H1 (cell line): ENCODE data around the gene CHD8. TPM values are rescaled to one million over a fixed set of nuclear protein-coding genes. Genes with fewer than 3 reads are reported as not detected.

Experiments
- CTCF ChIA-PET: fragments of 300-600 bp; sonication (Branson Sonifier 250); formaldehyde crosslinking; loops from one replicate; lab custom pipeline; 2021; ENCODE audit not compliant: partially characterized antibody; lab: Charles Lee
- POLR2A ChIA-PET: fragments of 300-600 bp; sonication (Branson Sonifier 250); formaldehyde crosslinking; loops from one replicate; lab custom pipeline; 2021; ENCODE audit warnings: inconsistent platforms; ENCODE audit not compliant: partially characterized antibody; lab: Charles Lee
- DNase-seq, 2 experiments: peaks; one replicate each; pipeline versions ENCODE4 v3.0.0 to v3.0.0-alpha.2; 2010 to 2022; ENCODE audit warnings: low spot score in 2 of 2, low read depth in 1 of 2, mixed read lengths in 1 of 2
- FAIRE-seq: peaks from 2 replicates; lab custom pipeline; 2011; peaks lifted over from hg19 to GRCh38; lab: Jason Lieb, UNC
- H2AFZ ChIP-seq: 2 replicates; pipeline ENCODE4 v1.8.1; 2012; ENCODE audit warnings: low read length, inconsistent platforms
- H2AK5ac ChIP-seq: 2 replicates; pipeline ENCODE4 v1.6.1; 2013; ENCODE audit warnings: low read depth, low read length
- H2BK120ac ChIP-seq: replicated peaks from 2 replicates; pipeline ENCODE3; 2013; ENCODE audit warnings: low read depth, low read length, inconsistent platforms
- H2BK12ac ChIP-seq: 2 replicates; pipeline ENCODE4 v1.6.1; 2013; ENCODE audit warnings: low read depth, low read length
- H2BK15ac ChIP-seq: 2 replicates; pipeline ENCODE4 v1.6.1; 2013; ENCODE audit warnings: low read length
- H2BK20ac ChIP-seq: 2 replicates; pipeline ENCODE4 v1.6.1; 2013; ENCODE audit warnings: low read length
- H2BK5ac ChIP-seq: 2 replicates; pipeline ENCODE4 v1.6.1; 2013; ENCODE audit warnings: low read depth, low read length
- H3K14ac ChIP-seq: 2 replicates; pipeline ENCODE4 v1.6.1; 2013; ENCODE audit warnings: inconsistent platforms; ENCODE audit not compliant: insufficient read length
- H3K18ac ChIP-seq: 2 replicates; pipeline ENCODE4 v1.6.1; 2013; ENCODE audit warnings: low read length; ENCODE audit errors: extremely low read depth
- H3K23ac ChIP-seq: 2 replicates; pipeline ENCODE4 v1.6.1; 2013; ENCODE audit warnings: inconsistent platforms; ENCODE audit not compliant: insufficient read length
- H3K23me2 ChIP-seq: 2 replicates; pipeline ENCODE4 v1.6.1; 2013; ENCODE audit warnings: low read depth, low read length
- H3K27ac ChIP-seq: 2 replicates; pipeline ENCODE4 v1.6.1; 2011; ENCODE audit warnings: low read depth, low read length, inconsistent platforms
- H3K27me3 ChIP-seq, 4 experiments: replicated peaks in 1 of 4; 1 replicate in 1 of 4; 2 replicates in 3 of 4; pipeline versions ENCODE4 v1.6.1 to v1.8.1; 2011 to 2013; ENCODE audit warnings: low read length in 3 of 4, mild to moderate bottlenecking in 3 of 4, inconsistent platforms in 2 of 4, mixed read lengths in 2 of 4, moderate library complexity in 1 of 4; ENCODE audit not compliant: control insufficient read depth in 3 of 4, insufficient read depth in 3 of 4; ENCODE audit errors: extremely low read depth in 1 of 4
- H3K36me3 ChIP-seq, 4 experiments: 2 replicates each; pipeline versions ENCODE4 v1.6.1 to v1.8.1; 2011 to 2013; ENCODE audit warnings: mild to moderate bottlenecking in 4 of 4, low read length in 3 of 4, moderate library complexity in 2 of 4, control low read depth in 1 of 4, inconsistent platforms in 1 of 4; ENCODE audit not compliant: insufficient read depth in 4 of 4, control insufficient read depth in 2 of 4
- H3K4ac ChIP-seq: replicated peaks from 2 replicates; pipeline ENCODE3; 2013; ENCODE audit warnings: low read length, low read depth, mixed read lengths, inconsistent platforms; ENCODE audit not compliant: insufficient read length
- H3K4me1 ChIP-seq, 4 experiments: replicated peaks in 1 of 4; 1 replicate in 1 of 4; 2 replicates in 3 of 4; pipeline versions ENCODE4 v1.6.1 to v1.8.1; 2011 to 2013; ENCODE audit warnings: low read length in 3 of 4, inconsistent platforms in 2 of 4, mixed read lengths in 1 of 4; ENCODE audit not compliant: insufficient read depth in 4 of 4, control insufficient read depth in 3 of 4
- H3K4me2 ChIP-seq, 2 experiments: 2 replicates each; pipeline versions ENCODE4 v1.6.1 to v1.8.1; 2011 to 2013; ENCODE audit warnings: low read depth in 2 of 2, low read length in 2 of 2, control low read depth in 1 of 2, inconsistent platforms in 1 of 2, mild to moderate bottlenecking in 1 of 2; ENCODE audit not compliant: insufficient read depth in 1 of 2
- H3K4me3 ChIP-seq, 4 experiments: fragments of 200-600, 300-600 bp in 1 of 4; sonication (generic), shearing (Covaris generic), sonication (Bioruptor Twin) in 1 of 4; 2 replicates each; pipeline versions ENCODE4 v1.5.1 to v1.8.1; 2011 to 2016; ENCODE audit warnings: low read length in 4 of 4, low read depth in 3 of 4, control low read depth in 2 of 4, inconsistent platforms in 2 of 4, mild to moderate bottlenecking in 2 of 4, mixed read lengths in 1 of 4, moderate library complexity in 1 of 4; ENCODE audit not compliant: insufficient read depth in 2 of 4; ENCODE audit errors: extremely low read depth in 1 of 4
- H3K56ac ChIP-seq: replicated peaks from 2 replicates; pipeline ENCODE3; 2013; ENCODE audit warnings: low read depth, mild to moderate bottlenecking, mixed read lengths, low read length, inconsistent platforms; ENCODE audit not compliant: insufficient read length
- H3K79me1 ChIP-seq: 2 replicates; pipeline ENCODE4 v1.6.1; 2013; ENCODE audit warnings: low read depth, low read length, control low read depth
- H3K79me2 ChIP-seq, 2 experiments: 2 replicates each; pipeline versions ENCODE4 v1.6.1 to v1.8.1; 2012 to 2013; ENCODE audit warnings: low read length in 2 of 2, mild to moderate bottlenecking in 2 of 2, inconsistent platforms in 1 of 2; ENCODE audit not compliant: insufficient read depth in 2 of 2, control insufficient read depth in 1 of 2
- H3K9ac ChIP-seq, 4 experiments: replicated peaks in 1 of 4; 1 replicate in 1 of 4; 2 replicates in 3 of 4; pipeline versions ENCODE4 v1.6.1 to v1.8.1; 2011 to 2013; ENCODE audit warnings: low read depth in 3 of 4, low read length in 3 of 4, control low read depth in 2 of 4, mild to moderate bottlenecking in 2 of 4, moderate library complexity in 2 of 4, inconsistent platforms in 1 of 4; ENCODE audit errors: extremely low read depth in 1 of 4
- H3K9me3 ChIP-seq, 2 experiments: 2 replicates each; pipeline versions ENCODE4 v1.6.1 to v1.8.1; 2012 to 2013; ENCODE audit warnings: mild to moderate bottlenecking in 2 of 2, moderate library complexity in 2 of 2, control low read depth in 1 of 2, inconsistent platforms in 1 of 2, low read depth in 1 of 2, low read length in 1 of 2, mixed read lengths in 1 of 2; ENCODE audit not compliant: insufficient read depth in 2 of 2
- H4K20me1 ChIP-seq, 2 experiments: replicated peaks in 1 of 2; 2 replicates each; pipeline versions ENCODE3 to v1.8.1; 2011 to 2013; ENCODE audit warnings: inconsistent platforms in 2 of 2, low read length in 2 of 2, mild to moderate bottlenecking in 1 of 2; ENCODE audit not compliant: insufficient read depth in 2 of 2, control insufficient read depth in 1 of 2
- H4K5ac ChIP-seq: 2 replicates; pipeline ENCODE4 v1.6.1; 2013; ENCODE audit warnings: low read length, low read depth, mixed read lengths, inconsistent platforms; ENCODE audit not compliant: insufficient read length
- H4K8ac ChIP-seq: 2 replicates; pipeline ENCODE4 v1.8.0; 2013; ENCODE audit warnings: mild to moderate bottlenecking, moderate library complexity, low read length, inconsistent platforms; ENCODE audit not compliant: insufficient read depth; ENCODE audit errors: extremely low read depth
- H4K91ac ChIP-seq: replicated peaks from 2 replicates; pipeline ENCODE3; 2013; ENCODE audit warnings: low read length, mixed read lengths, inconsistent platforms; ENCODE audit not compliant: insufficient read length
- EGR1 ChIP-seq: IDR thresholded peaks from 2 replicates; pipeline ENCODE4 v1.6.1; 2011; ENCODE audit warnings: low read depth, low read length, borderline replicate concordance
- GTF2F1 ChIP-seq: IDR thresholded peaks from 2 replicates; pipeline ENCODE4 v1.6.1; 2012; ENCODE audit warnings: low read depth, low read length, improper control_type of control experiment, borderline replicate concordance
- MAX ChIP-seq: IDR thresholded peaks from 2 replicates; pipeline ENCODE4 v1.6.1; 2012; ENCODE audit warnings: inconsistent platforms
- PHF8 ChIP-seq: fragments of 200-600 bp; sonication (generic); conservative IDR thresholded peaks from 2 replicates; pipeline ENCODE4 v1.7.1; 2012; ENCODE audit warnings: low read depth, mild to moderate bottlenecking, inconsistent platforms, low read length, moderate library complexity
- POLR2A ChIP-seq, 2 experiments: IDR thresholded peaks; 1 replicate in 1 of 2; 2 replicates in 1 of 2; pipeline ENCODE4 v1.6.1; 2011; ENCODE audit warnings: low read depth in 2 of 2, low read length in 2 of 2, mild to moderate bottlenecking in 2 of 2; ENCODE audit errors: control extremely low read depth in 1 of 2
- RBBP5 ChIP-seq: IDR thresholded peaks from 2 replicates; pipeline ENCODE4 v1.7.1; 2012; ENCODE audit warnings: low read depth, mild to moderate bottlenecking, inconsistent platforms, low read length, moderate library complexity, borderline replicate concordance
- RNF2 ChIP-seq: fragments of 200-900, 300-1000 bp; sonication (generic); IDR thresholded peaks from 2 replicates; pipeline ENCODE4 v1.7.1; 2016; ENCODE audit warnings: borderline replicate concordance, low read depth, mild to moderate bottlenecking, antibody characterized with exemption, low read length; ENCODE audit not compliant: poor library complexity, severe bottlenecking; ENCODE audit errors: missing control alignments
- SIN3A ChIP-seq, 2 experiments: IDR thresholded peaks in 1 of 2; conservative IDR thresholded peaks in 1 of 2; 2 replicates each; pipeline ENCODE4 v1.6.1; 2011 to 2012; ENCODE audit warnings: low read length in 2 of 2, improper control_type of control experiment in 1 of 2, low read depth in 1 of 2, mild to moderate bottlenecking in 1 of 2
- SP2 ChIP-seq: IDR thresholded peaks from 2 replicates; pipeline ENCODE4 v1.6.1; 2012; ENCODE audit warnings: mild to moderate bottlenecking, low read length, inconsistent platforms
- SUZ12 ChIP-seq: fragments of 200-600 bp; sonication (generic); IDR thresholded peaks from 2 replicates; pipeline ENCODE4 v1.6.1; 2012; ENCODE audit warnings: mild to moderate bottlenecking, inconsistent platforms, low read length, moderate library complexity, mixed read lengths
- TBP ChIP-seq: IDR thresholded peaks from 2 replicates; pipeline ENCODE4 v1.6.1; 2011; ENCODE audit warnings: low read depth, low read length, improper control_type of control experiment
- YY1 ChIP-seq: IDR thresholded peaks from 2 replicates; pipeline ENCODE4 v1.6.1; 2011; ENCODE audit warnings: low read depth, mild to moderate bottlenecking, low read length
- WGBS, 2 experiments: shearing (Covaris generic) in 1 of 2; methylation state at CpG; one replicate each; pipeline versions ENCODE4 v1.1.6 to v1.1.7; 2013 to 2015; ENCODE audit warnings: low lambda C conversion rate in 2 of 2, mixed read lengths in 2 of 2, inconsistent platforms in 1 of 2, low coverage in 1 of 2, missing lambda C conversion rate in 1 of 2; ENCODE audit not compliant: insufficient replicate concordance in 2 of 2, insufficient coverage in 1 of 2, insufficient read length in 1 of 2; ENCODE audit errors: extremely low coverage in 1 of 2, missing lambda C conversion rate in 1 of 2; 5-methylcytosine and 5-hydroxymethylcytosine counted together
- polyA plus RNA-seq, 7 experiments: library from polyadenylated mRNA; depleted of rRNA in 3 of 7; stranded (reverse) in 5 of 7; unstranded in 2 of 7; fragments of >200 nt in 5 of 7; fragments of 200-250 nt in 2 of 7; gene quantifications; 1 replicate in 5 of 7; 2 replicates in 1 of 7; 4 replicates in 1 of 7; pipeline versions ENCODE4 v1.2.1 to v1.2.3, GENCODE V29; 2011 to 2013; ENCODE audit warnings: missing spikeins in 2 of 7, mixed read lengths in 2 of 7
- total RNA-seq: library from RNA; stranded (reverse); fragmentation: NEBNext Ultra II Directional; extraction: Animal tissue kit (Norgen Biotek cat#: 25700); gene quantifications from 2 replicates; pipeline ENCODE4 v1.2.1, GENCODE V29; 2021

Gene CHD8
- total and polyA plus RNA-seq, 2 of the 8 experiments (the other 6 are each of a cell fraction or from before 2014, with no cell fraction given): 88.3 to 140 TPM

DNA sequence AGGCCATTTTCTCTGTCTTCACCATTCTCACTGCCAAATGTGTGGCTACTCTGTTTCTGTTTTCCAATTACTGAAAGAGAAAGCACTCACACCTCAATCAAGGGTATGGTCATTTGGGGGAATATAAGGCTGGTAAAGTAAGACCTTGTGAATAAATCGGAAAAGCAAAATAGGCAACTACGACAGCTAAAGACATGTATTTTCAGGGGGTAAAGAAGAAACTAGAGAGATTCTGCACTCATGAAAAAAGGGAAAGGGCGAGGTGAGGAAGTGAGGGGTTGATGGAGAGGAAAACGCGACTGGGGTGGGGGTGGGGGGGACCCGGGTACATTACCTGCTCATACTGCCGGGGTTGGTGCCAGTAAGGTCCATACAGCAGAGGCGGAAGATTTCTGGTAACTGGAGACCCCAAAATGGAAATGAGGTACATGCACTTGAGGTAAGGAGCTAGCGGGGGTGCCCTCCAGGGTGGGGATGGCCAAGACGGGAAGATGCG lies 19.3 kb downstream of the CHD8 start:
- H4K91ac ChIP-seq: no peak overlapping the region
- H3K79me2 ChIP-seq: peaks cover 21 to 84% of the 10 kb centered on the region in 2 experiments
- H4K20me1 ChIP-seq: peaks cover 3 to 4% of the 10 kb centered on the region in 2 experiments
- peak overlapping the region; percentile 48 to 76 (median 67) for H3K4me3 ChIP-seq
- H4K8ac ChIP-seq: peak overlapping the region; percentile 77; the same call in 1 of the 2 replicates
- H2AFZ ChIP-seq: no peak overlapping the region
- peak overlapping the region; percentile 39 to 85 (median 56) for H3K9ac ChIP-seq
- FAIRE-seq (no peak), DNase-seq (no peak)
- H2BK20ac ChIP-seq: no peak overlapping the region
- no peaks in the 10 kb centered on the region for H3K9me3 ChIP-seq
- H3K27ac ChIP-seq: peak overlapping the region; percentile 29; the same call in 1 of the 2 replicates
- ChIA-PET POLR2A (interaction anchor here (0.6 to 3.7 kb wide), 20 partner anchors 9 to 128 kb away, joined by 3 to 62 read pairs (median 6); partner anchors contain the start of genes CHD8, RAB2B, SALL2 and SUPT16H), CTCF (interaction anchor here (0.9 to 2.2 kb wide), 5 partner anchors 13 to 51 kb away, joined by 3 to 11 read pairs (median 5); partner anchors contain the start of genes CHD8 and TOX4)
- H4K5ac ChIP-seq: peak overlapping the region; percentile 35
- H3K79me1 ChIP-seq: peaks cover 6% of the 10 kb centered on the region; the same call in 1 of the 2 replicates
- no peak overlapping the region for H2BK12ac ChIP-seq
- peak overlapping the region; percentile 84 to 93 for H3K4me2 ChIP-seq
- no peak overlapping the region for H3K14ac ChIP-seq
- no peak overlapping the region for H3K56ac ChIP-seq
- peak overlapping the region; percentile 38; the same call in 1 of the 2 replicates for H2BK5ac ChIP-seq
- no peaks in the 10 kb centered on the region for H3K27me3 ChIP-seq
- H3K23ac ChIP-seq: no peak overlapping the region
- H3K4me1 ChIP-seq: peaks cover 0 to 5% (median 1%) of the 10 kb centered on the region in 4 experiments; a peak in 4 of 7 replicates
- H3K23me2 ChIP-seq: peaks cover 4% of the 10 kb centered on the region; the same call in 1 of the 2 replicates
- peaks cover 0 to 3% (median 2%) of the 10 kb centered on the region in 4 experiments; a peak in 5 of 8 replicates for H3K36me3 ChIP-seq
- no peak overlapping the region for H3K18ac ChIP-seq
- no peak overlapping the region for H2BK15ac ChIP-seq
- H2BK120ac ChIP-seq: no peak overlapping the region
- H2AK5ac ChIP-seq: no peak overlapping the region
- WGBS, 2 experiments: 3% methylated on average over 6 of the region's 11 CpGs; no CpG with 5 or more reads in 1 of the 2 experiments
- H3K4ac ChIP-seq: no peak overlapping the region
- no peak for TF ChIP-seq MAX
- no peak for TF ChIP-seq POLR2A (IDR thresholded peaks at IDR 0.05; ENCODE audit: control extremely low read depth in 1 of 2, low read depth in 2 of 2, low read length in 2 of 2)
- TF ChIP-seq GTF2F1: no peak
- TF ChIP-seq EGR1: no peak
- TF ChIP-seq SP2: no peak
- TF ChIP-seq RBBP5: no peak
- no peak for TF ChIP-seq RNF2
- TF ChIP-seq YY1: no peak
- TF ChIP-seq PHF8: no peak
- no peak for TF ChIP-seq SIN3A (conservative IDR thresholded peaks at IDR 0.05 in 1 of 2, IDR thresholded peaks at IDR 0.05 in 1 of 2; ENCODE audit: low read depth in 1 of 2, low read length in 2 of 2)
- TF ChIP-seq TBP: no peak
- TF ChIP-seq SUZ12: no peak
